ENCODE measurements around the gene TMEM63A. TPM values are rescaled to one million over a fixed set of nuclear protein-coding genes. Genes with fewer than 3 reads are reported as not detected.
A peak's percentile ranks its signal among the peaks of the same experiment; 100 is the strongest.

The TMEM63A gene
- polyA plus RNA-seq, 3 donors: 3.0 to 48.0 (median 5.8) TPM

DNA sequence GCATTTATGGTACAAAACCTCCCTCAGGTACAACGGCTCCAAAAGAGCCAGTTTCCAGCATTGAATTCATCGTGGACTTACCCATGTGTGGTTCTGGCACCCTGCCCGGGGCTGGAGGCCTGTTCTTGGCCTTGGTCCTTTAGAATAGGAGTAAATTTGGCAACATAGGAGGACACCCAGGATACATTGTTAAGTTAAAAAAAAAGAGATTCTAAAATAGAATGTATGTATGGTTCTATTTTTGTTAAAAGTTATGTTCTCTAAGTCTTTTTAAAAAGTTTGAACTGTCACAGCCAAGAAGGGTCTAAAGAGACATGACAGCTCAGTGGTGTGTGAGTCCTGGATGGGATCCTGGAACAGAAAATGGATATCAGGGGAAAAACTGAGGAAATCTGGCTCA lies 46.3 kb downstream of the TMEM63A start:
- TF ChIP-seq, protein P1, sequence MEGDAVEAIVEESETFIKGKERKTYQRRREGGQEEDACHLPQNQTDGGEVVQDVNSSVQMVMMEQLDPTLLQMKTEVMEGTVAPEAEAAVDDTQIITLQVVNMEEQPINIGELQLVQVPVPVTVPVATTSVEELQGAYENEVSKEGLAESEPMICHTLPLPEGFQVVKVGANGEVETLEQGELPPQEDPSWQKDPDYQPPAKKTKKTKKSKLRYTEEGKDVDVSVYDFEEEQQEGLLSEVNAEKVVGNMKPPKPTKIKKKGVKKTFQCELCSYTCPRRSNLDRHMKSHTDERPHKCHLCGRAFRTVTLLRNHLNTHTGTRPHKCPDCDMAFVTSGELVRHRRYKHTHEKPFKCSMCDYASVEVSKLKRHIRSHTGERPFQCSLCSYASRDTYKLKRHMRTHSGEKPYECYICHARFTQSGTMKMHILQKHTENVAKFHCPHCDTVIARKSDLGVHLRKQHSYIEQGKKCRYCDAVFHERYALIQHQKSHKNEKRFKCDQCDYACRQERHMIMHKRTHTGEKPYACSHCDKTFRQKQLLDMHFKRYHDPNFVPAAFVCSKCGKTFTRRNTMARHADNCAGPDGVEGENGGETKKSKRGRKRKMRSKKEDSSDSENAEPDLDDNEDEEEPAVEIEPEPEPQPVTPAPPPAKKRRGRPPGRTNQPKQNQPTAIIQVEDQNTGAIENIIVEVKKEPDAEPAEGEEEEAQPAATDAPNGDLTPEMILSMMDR (IDR thresholded peaks at IDR 0.05): no peak
- Mint-ChIP-seq H3K4me3 (no peak overlapping the region), H3K4me1 (peaks cover 5% of the 10 kb centered on the region), H3K9me3 (peaks cover 0 to 4% (median 0%) of the 10 kb centered on the region in 7 donors), H3K27ac (peak overlapping the region in 2 of 7 donors; percentile 14 to 42), H3K27me3 (ENCODE audit: low read depth in 3 of 3) (peaks cover 0 to 4% (median 1%) of the 10 kb centered on the region in 3 donors), H3K36me3 (peaks cover 24 to 40% of the 10 kb centered on the region in 2 donors)
- Histone ChIP-seq H4K20me1 (ENCODE audit: insufficient read depth, low read length) (no peaks in the 10 kb centered on the region), H3K79me2 (ENCODE audit: insufficient read depth, low read length) (no peaks in the 10 kb centered on the region), H3K9me3 (replicated peaks in 1 of 2; ENCODE audit: control insufficient read depth in 1 of 2, insufficient read depth in 1 of 2, low read length in 2 of 2) (no peaks in the 10 kb centered on the region), H3K27ac (ENCODE audit: low read depth in 1 of 2, low read length in 2 of 2) (no peak overlapping the region), H2AFZ (ENCODE audit: insufficient read depth, low read depth, low read length, poor library complexity, severe bottlenecking) (no peak overlapping the region), H3K4me1 (ENCODE audit: control insufficient read depth in 1 of 2, insufficient read depth in 2 of 2, low read length in 2 of 2) (no peaks in the 10 kb centered on the region), H3K9ac (ENCODE audit: insufficient read depth, low read length, poor library complexity, severe bottlenecking) (no peak overlapping the region), H3K4me3 (replicated peaks in 1 of 3; ENCODE audit: low read depth in 2 of 3, low read length in 3 of 3) (no peak overlapping the region), H3K4me2 (replicated peaks; ENCODE audit: extremely low read depth, low read length, poor library complexity, severe bottlenecking) (no peak overlapping the region), H3K36me3 (replicated peaks in 1 of 2; ENCODE audit: control insufficient read depth in 1 of 2, insufficient read depth in 2 of 2, low read length in 2 of 2) (peaks cover 3 to 19% of the 10 kb centered on the region in 2 donors), H3K27me3 (ENCODE audit: control insufficient read depth in 2 of 2, insufficient read depth in 2 of 2, low read length in 2 of 2) (no peaks in the 10 kb centered on the region)
- WGBS (ENCODE audit: insufficient coverage): no CpG with 5 or more reads among the region's 3 CpGs
- DNase-seq: no peak
- intact Hi-C loops (cut with micrococcal nuclease): no loop called here

DNA sequence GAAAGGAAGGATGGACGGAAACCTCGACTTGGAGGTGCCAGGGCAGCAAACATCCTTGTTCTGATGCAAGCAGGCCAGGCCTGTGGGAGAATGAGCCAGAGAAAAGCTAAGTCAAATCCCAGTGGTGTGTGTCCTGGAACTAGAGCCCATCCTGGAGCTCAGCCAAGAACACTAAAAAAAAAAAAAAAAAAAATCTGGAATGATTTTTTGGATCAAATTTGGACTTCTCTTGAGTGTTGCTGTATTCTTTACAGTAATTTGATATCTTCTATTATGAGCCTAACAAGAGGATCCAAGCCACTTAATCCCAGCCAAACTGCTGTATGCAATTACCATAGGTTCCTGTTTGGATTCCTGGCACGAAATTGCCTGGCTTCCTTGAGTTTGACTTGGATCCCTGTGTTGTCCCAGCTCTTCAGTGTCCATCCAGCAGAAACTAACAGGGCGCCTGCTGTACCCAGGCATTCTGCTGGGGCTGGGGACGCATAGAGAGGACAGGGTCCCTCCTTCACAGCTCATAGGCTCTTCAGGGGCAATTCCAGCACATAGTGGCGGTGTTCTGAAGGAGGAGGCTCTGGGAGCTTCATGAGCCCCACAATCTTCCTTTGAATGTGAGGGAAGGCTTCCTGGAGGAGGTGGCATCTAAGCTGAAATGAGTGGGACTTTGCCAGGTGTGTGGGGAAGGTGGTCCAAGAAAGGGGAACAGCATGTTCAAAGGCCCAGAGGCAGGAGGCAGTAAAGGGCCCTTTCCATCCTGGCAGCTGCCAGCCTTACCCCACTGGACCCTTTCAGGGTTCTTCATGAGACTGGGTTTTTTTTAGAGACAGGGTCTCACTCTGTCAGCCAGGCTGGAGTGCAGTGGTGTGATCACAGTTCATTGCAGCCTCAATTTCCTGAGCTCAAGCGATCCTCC lies 47.5 kb downstream of the TMEM63A start:
- intact Hi-C loops (cut with micrococcal nuclease): no loop called here
- WGBS (ENCODE audit: insufficient coverage): 88% methylated on average over 4 of the region's 7 CpGs

More for the DNA sequence above, 47.5 kb downstream of the TMEM63A start:
- Histone ChIP-seq H3K9ac (ENCODE audit: insufficient read depth, low read length, poor library complexity, severe bottlenecking) (no peak overlapping the region), H3K27ac (ENCODE audit: low read depth in 1 of 2, low read length in 2 of 2) (no peak overlapping the region), H3K4me2 (replicated peaks; ENCODE audit: extremely low read depth, low read length, poor library complexity, severe bottlenecking) (no peak overlapping the region), H3K79me2 (ENCODE audit: insufficient read depth, low read length) (no peaks in the 10 kb centered on the region), H3K4me3 (replicated peaks in 1 of 3; ENCODE audit: low read depth in 2 of 3, low read length in 3 of 3) (no peak overlapping the region), H3K27me3 (ENCODE audit: control insufficient read depth in 2 of 2, insufficient read depth in 2 of 2, low read length in 2 of 2) (no peaks in the 10 kb centered on the region), H3K4me1 (ENCODE audit: control insufficient read depth in 1 of 2, insufficient read depth in 2 of 2, low read length in 2 of 2) (no peaks in the 10 kb centered on the region), H3K9me3 (replicated peaks in 1 of 2; ENCODE audit: control insufficient read depth in 1 of 2, insufficient read depth in 1 of 2, low read length in 2 of 2) (no peaks in the 10 kb centered on the region), H3K36me3 (replicated peaks in 1 of 2; ENCODE audit: control insufficient read depth in 1 of 2, insufficient read depth in 2 of 2, low read length in 2 of 2) (peaks cover 3 to 19% of the 10 kb centered on the region in 2 donors), H2AFZ (ENCODE audit: insufficient read depth, low read depth, low read length, poor library complexity, severe bottlenecking) (no peak overlapping the region), H4K20me1 (ENCODE audit: insufficient read depth, low read length) (no peaks in the 10 kb centered on the region)
- Mint-ChIP-seq H3K36me3 (peaks cover 20 to 33% of the 10 kb centered on the region in 2 donors), H3K9me3 (peaks cover 0 to 4% (median 0%) of the 10 kb centered on the region in 7 donors), H3K4me1 (peaks cover 5% of the 10 kb centered on the region), H3K27ac (no peak overlapping the region), H3K27me3 (ENCODE audit: low read depth in 3 of 3) (peaks cover 0 to 4% (median 1%) of the 10 kb centered on the region in 3 donors), H3K4me3 (no peak overlapping the region)
- DNase-seq: no peak
- TF ChIP-seq, protein P1 (IDR thresholded peaks at IDR 0.05): no peak

Measured in CD14-positive monocyte (primary cell).